HepG2 (cell line): ENCODE data around the gene PLEKHH1. TPM values are rescaled to one million over a fixed set of nuclear protein-coding genes. Genes with fewer than 3 reads are reported as not detected.

Experiments used
- ATM ChIP-seq: fragments of 450-650 bp; IDR thresholded peaks from 2 replicates; pipeline ENCODE4 v1.7.1; 2017; ENCODE audit warnings: mild to moderate bottlenecking, borderline replicate concordance
- CENPT ChIP-seq: sonication (generic); formaldehyde crosslinking; IDR thresholded peaks from 2 replicates; pipeline ENCODE4 v1.8.0; 2022; ENCODE audit warnings: low read depth, mild to moderate bottlenecking, moderate library complexity, missing genetic modification reagents
- HOXA9 ChIP-seq: sonication (generic); formaldehyde crosslinking; IDR thresholded peaks from 2 replicates; pipeline ENCODE4 v1.8.1; 2022; ENCODE audit warnings: missing genetic modification reagents, mild to moderate bottlenecking, moderate library complexity, borderline replicate concordance
- ISL2 ChIP-seq: sonication (generic); formaldehyde crosslinking; IDR thresholded peaks from 2 replicates; pipeline ENCODE4 v1.5.0; 2020; ENCODE audit warnings: missing genetic modification reagents
- KLF11 ChIP-seq: IDR thresholded peaks from 2 replicates; pipeline ENCODE4 v1.6.1; 2016; ENCODE audit warnings: missing compliant biosample characterization
- POLR2AphosphoS5 ChIP-seq: IDR thresholded peaks from 2 replicates; pipeline ENCODE4 v1.6.1; 2012; ENCODE audit warnings: low read depth, low read length
- POLR2G ChIP-seq: fragments of 200-400 bp; formaldehyde crosslinking; IDR thresholded peaks from 2 replicates; pipeline ENCODE4 v1.6.1; 2018; ENCODE audit warnings: mild to moderate bottlenecking, low read depth, low read length, moderate library complexity
- RCOR2 ChIP-seq: IDR thresholded peaks from 2 replicates; pipeline ENCODE4 v1.6.1; 2016; ENCODE audit warnings: missing biosample characterization, missing genetic modification reagents
- TAF1 ChIP-seq: sonication (generic); formaldehyde crosslinking; IDR thresholded peaks from 2 replicates; pipeline ENCODE4 v1.4.0; 2020; ENCODE audit warnings: missing genetic modification reagents
- ZBTB3 ChIP-seq: sonication (generic); formaldehyde crosslinking; IDR thresholded peaks from 2 replicates; pipeline ENCODE4 v1.4.0; 2020; ENCODE audit warnings: low read depth, mild to moderate bottlenecking, moderate library complexity, missing genetic modification reagents, borderline replicate concordance
- ZNF326 ChIP-seq: sonication (generic); formaldehyde crosslinking; IDR thresholded peaks from 2 replicates; pipeline ENCODE4 v1.4.0; 2020; ENCODE audit warnings: missing genetic modification reagents, borderline replicate concordance
- ZNF335 ChIP-seq: sonication (generic); formaldehyde crosslinking; IDR thresholded peaks from 2 replicates; pipeline ENCODE4 v1.4.0; 2020; ENCODE audit warnings: missing genetic modification reagents
- ZNF350 ChIP-seq: sonication (generic); formaldehyde crosslinking; IDR thresholded peaks from 2 replicates; pipeline ENCODE4 v1.4.0; 2020; ENCODE audit warnings: mild to moderate bottlenecking, low read depth, missing genetic modification reagents, borderline replicate concordance
- polyA plus RNA-seq, 8 experiments: library from polyadenylated mRNA; depleted of rRNA in 3 of 8; stranded (reverse) in 7 of 8; unstranded in 1 of 8; fragments of >200 nt; fragmentation: Illumina TruSeq in 4 of 8; extraction: Trizol in 4 of 8; gene quantifications; 2 replicates each; pipeline versions ENCODE4 v1.2.1 to v1.2.3, GENCODE V29; 2011 to 2016; ENCODE audit warnings: low read depth in 4 of 8, missing spikeins in 1 of 8, mixed read lengths in 1 of 8; ENCODE audit not compliant: insufficient read depth in 1 of 8
- total RNA-seq, 5 experiments: library from RNA; depleted of rRNA; stranded (reverse); fragments of >200 nt; fragmentation: Illumina TruSeq; extraction: Trizol; gene quantifications; 2 replicates each; pipeline ENCODE4 v1.2.3, GENCODE V29; 2016; ENCODE audit warnings: low read depth in 1 of 5
- TF ChIP-seq, protein P1 (sequence below): sonication (generic); formaldehyde crosslinking; IDR thresholded peaks from 2 replicates; pipeline ENCODE4 v1.5.0; 2020; ENCODE audit warnings: mild to moderate bottlenecking, missing genetic modification reagents, moderate library complexity
- TF ChIP-seq, protein P2 (sequence below): sonication (generic); formaldehyde crosslinking; IDR thresholded peaks from 2 replicates; pipeline ENCODE4 v1.5.0; 2020; ENCODE audit warnings: mild to moderate bottlenecking, missing genetic modification reagents, borderline replicate concordance
- TF ChIP-seq, protein P3 (sequence below): IDR thresholded peaks from 2 replicates; pipeline ENCODE4 v1.6.1; 2016; ENCODE audit warnings: low read depth
- TF ChIP-seq, protein P4 (sequence below): sonication (generic); formaldehyde crosslinking; IDR thresholded peaks from 2 replicates; pipeline ENCODE4 v1.5.0; 2020; ENCODE audit warnings: mild to moderate bottlenecking, missing genetic modification reagents
- TF ChIP-seq, protein P5 (sequence below): sonication (generic); formaldehyde crosslinking; IDR thresholded peaks from 2 replicates; pipeline ENCODE4 v1.8.1; 2023; ENCODE audit warnings: mild to moderate bottlenecking, missing genetic modification reagents, borderline replicate concordance

Gene PLEKHH1
- total and polyA plus RNA-seq, 2 of the 13 experiments (the other 11 are each of a cell fraction or from before 2014, with no cell fraction given) = 8.6 to 15.8 TPM

DNA sequence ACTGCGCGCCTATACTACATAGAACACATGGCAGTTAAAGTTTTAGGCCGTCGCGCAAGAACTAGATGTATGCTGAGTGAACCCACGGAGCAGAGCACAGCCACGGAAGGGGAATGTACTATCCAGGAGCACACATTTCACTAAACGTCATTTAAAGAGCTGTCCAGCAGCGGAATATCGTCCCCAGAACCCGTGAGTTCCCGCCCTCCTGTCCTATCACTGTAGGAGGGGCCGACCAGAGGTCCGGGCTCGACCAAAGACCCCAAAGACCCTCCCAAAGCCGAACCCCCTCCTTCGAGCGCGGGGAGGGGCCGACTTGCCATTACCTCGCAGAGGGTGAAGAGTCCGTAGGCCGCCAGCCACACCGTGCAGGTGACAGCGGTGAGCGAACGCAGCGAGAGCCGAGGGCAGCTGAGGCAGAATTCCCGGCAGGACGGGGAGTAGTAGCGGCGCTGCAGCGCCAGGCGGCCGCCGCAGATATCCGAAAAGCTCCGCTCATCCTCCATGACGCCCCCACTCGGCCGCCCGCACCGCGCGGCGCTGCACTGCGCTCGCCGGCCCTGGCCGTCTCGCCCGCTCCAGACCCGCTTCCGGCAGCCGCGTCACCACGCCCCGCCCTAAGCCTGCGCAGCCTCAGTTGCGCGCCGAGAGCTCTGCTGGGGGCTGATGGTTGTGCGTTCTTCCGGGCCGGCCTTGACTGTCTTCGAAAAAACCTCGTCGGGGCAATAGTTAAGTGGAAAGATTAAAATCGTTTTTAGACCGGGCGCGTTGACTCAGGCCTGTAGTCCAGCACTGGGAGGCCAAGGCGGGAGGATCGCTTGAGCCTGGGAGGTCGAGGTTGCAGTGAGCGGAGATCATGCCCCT lies 66.8 kb downstream of the PLEKHH1 start, which contains the start of gene PIGH (continued):
- TF ChIP-seq, protein P1, sequence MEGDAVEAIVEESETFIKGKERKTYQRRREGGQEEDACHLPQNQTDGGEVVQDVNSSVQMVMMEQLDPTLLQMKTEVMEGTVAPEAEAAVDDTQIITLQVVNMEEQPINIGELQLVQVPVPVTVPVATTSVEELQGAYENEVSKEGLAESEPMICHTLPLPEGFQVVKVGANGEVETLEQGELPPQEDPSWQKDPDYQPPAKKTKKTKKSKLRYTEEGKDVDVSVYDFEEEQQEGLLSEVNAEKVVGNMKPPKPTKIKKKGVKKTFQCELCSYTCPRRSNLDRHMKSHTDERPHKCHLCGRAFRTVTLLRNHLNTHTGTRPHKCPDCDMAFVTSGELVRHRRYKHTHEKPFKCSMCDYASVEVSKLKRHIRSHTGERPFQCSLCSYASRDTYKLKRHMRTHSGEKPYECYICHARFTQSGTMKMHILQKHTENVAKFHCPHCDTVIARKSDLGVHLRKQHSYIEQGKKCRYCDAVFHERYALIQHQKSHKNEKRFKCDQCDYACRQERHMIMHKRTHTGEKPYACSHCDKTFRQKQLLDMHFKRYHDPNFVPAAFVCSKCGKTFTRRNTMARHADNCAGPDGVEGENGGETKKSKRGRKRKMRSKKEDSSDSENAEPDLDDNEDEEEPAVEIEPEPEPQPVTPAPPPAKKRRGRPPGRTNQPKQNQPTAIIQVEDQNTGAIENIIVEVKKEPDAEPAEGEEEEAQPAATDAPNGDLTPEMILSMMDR (CRISPR knock-in tag) = peak; percentile 76
- TF ChIP-seq POLR2G (peak; percentile 85), RCOR2 (no peak), ZNF326 (CRISPR knock-in tag) (no peak), ATM (no peak), POLR2AphosphoS5 (peak; percentile 76), ISL2 (peak; percentile 8; the same call in 1 of the 2 replicates), HOXA9 (peak; percentile 71; the same call in 1 of the 2 replicates), ZNF335 (CRISPR knock-in tag) (peak; percentile 35; the same call in 1 of the 2 replicates), CENPT (CRISPR knock-in tag) (no peak), KLF11 (CRISPR knock-in tag) (peak; percentile 66; the same call in 1 of the 2 replicates), ZNF350 (CRISPR knock-in tag) (no peak; the same call in 1 of the 2 replicates), ZBTB3 (CRISPR knock-in tag) (0 out of 2 replicates have a peak, but pooled peaks have one; percentile 4), TAF1 (peak; percentile 78)
- TF ChIP-seq, protein P2, sequence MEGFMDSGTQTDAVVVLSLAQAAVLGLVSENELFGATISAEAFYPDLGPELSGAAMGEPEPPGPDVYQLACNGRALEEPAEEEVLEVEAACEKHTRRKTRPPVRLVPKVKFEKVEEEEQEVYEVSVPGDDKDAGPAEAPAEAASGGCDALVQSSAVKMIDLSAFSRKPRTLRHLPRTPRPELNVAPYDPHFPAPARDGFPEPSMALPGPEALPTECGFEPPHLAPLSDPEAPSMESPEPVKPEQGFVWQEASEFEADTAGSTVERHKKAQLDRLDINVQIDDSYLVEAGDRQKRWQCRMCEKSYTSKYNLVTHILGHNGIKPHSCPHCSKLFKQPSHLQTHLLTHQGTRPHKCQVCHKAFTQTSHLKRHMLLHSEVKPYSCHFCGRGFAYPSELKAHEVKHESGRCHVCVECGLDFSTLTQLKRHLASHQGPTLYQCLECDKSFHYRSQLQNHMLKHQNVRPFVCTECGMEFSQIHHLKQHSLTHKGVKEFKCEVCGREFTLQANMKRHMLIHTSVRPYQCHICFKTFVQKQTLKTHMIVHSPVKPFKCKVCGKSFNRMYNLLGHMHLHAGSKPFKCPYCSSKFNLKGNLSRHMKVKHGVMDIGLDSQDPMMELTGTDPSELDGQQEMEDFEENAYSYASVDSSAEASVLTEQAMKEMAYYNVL = 0 out of 2 replicates have a peak, but pooled peaks have one; percentile 33
- TF ChIP-seq, protein P3, sequence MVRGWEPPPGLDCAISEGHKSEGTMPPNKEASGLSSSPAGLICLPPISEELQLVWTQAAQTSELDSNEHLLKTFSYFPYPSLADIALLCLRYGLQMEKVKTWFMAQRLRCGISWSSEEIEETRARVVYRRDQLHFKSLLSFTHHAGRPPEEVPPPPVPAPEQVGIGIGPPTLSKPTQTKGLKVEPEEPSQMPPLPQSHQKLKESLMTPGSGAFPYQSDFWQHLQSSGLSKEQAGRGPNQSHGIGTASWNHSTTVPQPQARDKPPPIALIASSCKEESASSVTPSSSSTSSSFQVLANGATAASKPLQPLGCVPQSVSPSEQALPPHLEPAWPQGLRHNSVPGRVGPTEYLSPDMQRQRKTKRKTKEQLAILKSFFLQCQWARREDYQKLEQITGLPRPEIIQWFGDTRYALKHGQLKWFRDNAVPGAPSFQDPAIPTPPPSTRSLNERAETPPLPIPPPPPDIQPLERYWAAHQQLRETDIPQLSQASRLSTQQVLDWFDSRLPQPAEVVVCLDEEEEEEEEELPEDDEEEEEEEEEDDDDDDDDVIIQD (CRISPR knock-in tag) = peak; percentile 57; the same call in 1 of the 2 replicates
- TF ChIP-seq, protein P4, sequence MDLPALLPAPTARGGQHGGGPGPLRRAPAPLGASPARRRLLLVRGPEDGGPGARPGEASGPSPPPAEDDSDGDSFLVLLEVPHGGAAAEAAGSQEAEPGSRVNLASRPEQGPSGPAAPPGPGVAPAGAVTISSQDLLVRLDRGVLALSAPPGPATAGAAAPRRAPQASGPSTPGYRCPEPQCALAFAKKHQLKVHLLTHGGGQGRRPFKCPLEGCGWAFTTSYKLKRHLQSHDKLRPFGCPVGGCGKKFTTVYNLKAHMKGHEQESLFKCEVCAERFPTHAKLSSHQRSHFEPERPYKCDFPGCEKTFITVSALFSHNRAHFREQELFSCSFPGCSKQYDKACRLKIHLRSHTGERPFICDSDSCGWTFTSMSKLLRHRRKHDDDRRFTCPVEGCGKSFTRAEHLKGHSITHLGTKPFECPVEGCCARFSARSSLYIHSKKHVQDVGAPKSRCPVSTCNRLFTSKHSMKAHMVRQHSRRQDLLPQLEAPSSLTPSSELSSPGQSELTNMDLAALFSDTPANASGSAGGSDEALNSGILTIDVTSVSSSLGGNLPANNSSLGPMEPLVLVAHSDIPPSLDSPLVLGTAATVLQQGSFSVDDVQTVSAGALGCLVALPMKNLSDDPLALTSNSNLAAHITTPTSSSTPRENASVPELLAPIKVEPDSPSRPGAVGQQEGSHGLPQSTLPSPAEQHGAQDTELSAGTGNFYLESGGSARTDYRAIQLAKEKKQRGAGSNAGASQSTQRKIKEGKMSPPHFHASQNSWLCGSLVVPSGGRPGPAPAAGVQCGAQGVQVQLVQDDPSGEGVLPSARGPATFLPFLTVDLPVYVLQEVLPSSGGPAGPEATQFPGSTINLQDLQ (CRISPR knock-in tag) = no peak
- TF ChIP-seq, protein P5, sequence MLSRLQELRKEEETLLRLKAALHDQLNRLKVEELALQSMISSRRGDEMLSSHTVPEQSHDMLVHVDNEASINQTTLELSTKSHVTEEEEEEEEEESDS (CRISPR knock-in tag) = peak; percentile 61; the same call in 1 of the 2 replicates
